Aorta (tissue), 5 donors: Measurements from ENCODE around the gene OPN4. TPM values are rescaled to one million over a fixed set of nuclear protein-coding genes. Genes with fewer than 3 reads are reported as not detected.
"Not testable (repeated sequence)": the region's sequence is repeated elsewhere in the genome, so short reads cannot be mapped to it uniquely, and the experiment has no call there.

ENCODE experiments used
- ATAC-seq: fragments of 200-7000 bp; cut with Tn5 transposase; one replicate; pipeline ENCODE4 v1.9.1; 2022; ENCODE audit warnings: moderate library complexity; ENCODE audit not compliant: low FRiP score
- DNase-seq, 2 donors: peaks; one replicate each; pipeline ENCODE4 v3.0.0-alpha.2; 2020
- H3K27ac ChIP-seq, 2 donors: one replicate each; pipeline ENCODE4 v1.5.1; 2013; ENCODE audit warnings: low read length in 2 of 2, mild to moderate bottlenecking in 2 of 2, moderate library complexity in 2 of 2, control low read depth in 1 of 2, inconsistent platforms in 1 of 2, low read depth in 1 of 2
- H3K27me3 ChIP-seq, 2 donors: one replicate each; pipeline ENCODE4 v1.6.1; 2013; ENCODE audit warnings: control low read depth in 1 of 2, low read length in 1 of 2, mild to moderate bottlenecking in 1 of 2, moderate library complexity in 1 of 2; ENCODE audit not compliant: insufficient read depth in 2 of 2, control insufficient read depth in 1 of 2
- H3K36me3 ChIP-seq, 2 donors: one replicate each; pipeline ENCODE4 v1.6.1; 2013; ENCODE audit warnings: control low read depth in 1 of 2, low read length in 1 of 2, mild to moderate bottlenecking in 1 of 2; ENCODE audit not compliant: insufficient read depth in 2 of 2, control insufficient read depth in 1 of 2
- H3K4me1 ChIP-seq, 2 donors: one replicate each; pipeline ENCODE4 v1.6.1; 2013; ENCODE audit warnings: low read length in 2 of 2, control low read depth in 1 of 2, mild to moderate bottlenecking in 1 of 2, moderate library complexity in 1 of 2; ENCODE audit not compliant: insufficient read depth in 2 of 2, control insufficient read depth in 1 of 2
- H3K4me3 ChIP-seq, 2 donors: one replicate each; pipeline ENCODE4 v1.5.1; 2013; ENCODE audit warnings: low read length in 2 of 2, control low read depth in 1 of 2, mild to moderate bottlenecking in 1 of 2
- H3K9me3 ChIP-seq: one replicate; pipeline ENCODE4 v1.6.1; 2013; ENCODE audit warnings: mild to moderate bottlenecking, low read length; ENCODE audit not compliant: control insufficient read depth
- WGBS, 2 donors: extraction: QIAGEN DNeasy Blood & Tissue Kit; methylation state at CpG; one replicate each; pipeline ENCODE4 v1.1.7; 2013; 5-methylcytosine and 5-hydroxymethylcytosine counted together
- intact Hi-C, 2 donors: fragments of 100-400 bp; cut with DNase I; formaldehyde crosslinking; loops; one replicate each; pipeline versions ENCODE4 v1.14.2 to v1.15.0; 2022
- long read RNA-seq, 2 donors: library from polyadenylated mRNA; unstranded; transcript quantifications; one replicate each; pipeline ENCODE4 v2.0.0, GENCODE V29; 2020 to 2021
- polyA plus RNA-seq, 2 donors: library from polyadenylated mRNA; stranded (reverse); fragments of 200-250 nt; gene quantifications; one replicate each; pipeline ENCODE4 v1.2.3, GENCODE V29; 2013
- total RNA-seq, 2 donors: library from RNA; stranded (reverse); fragmentation: NEBNext Ultra II Directional; extraction: Animal tissue kit (Norgen Biotek cat#: 25700); gene quantifications; one replicate each; pipeline ENCODE4 v1.2.1, GENCODE V29; 2021
- donor health status: healthy with polysubstance abuse.
- donor health status: Bipolar disorder and iron deficiency.
- donor health status: DM: no; HTN: no; CAD: no.
- donor health status: DM: no; HTN: no; CAD: no.
- donor health status: DM: yes; HTN: yes; CAD: no.

Gene OPN4, protein sequence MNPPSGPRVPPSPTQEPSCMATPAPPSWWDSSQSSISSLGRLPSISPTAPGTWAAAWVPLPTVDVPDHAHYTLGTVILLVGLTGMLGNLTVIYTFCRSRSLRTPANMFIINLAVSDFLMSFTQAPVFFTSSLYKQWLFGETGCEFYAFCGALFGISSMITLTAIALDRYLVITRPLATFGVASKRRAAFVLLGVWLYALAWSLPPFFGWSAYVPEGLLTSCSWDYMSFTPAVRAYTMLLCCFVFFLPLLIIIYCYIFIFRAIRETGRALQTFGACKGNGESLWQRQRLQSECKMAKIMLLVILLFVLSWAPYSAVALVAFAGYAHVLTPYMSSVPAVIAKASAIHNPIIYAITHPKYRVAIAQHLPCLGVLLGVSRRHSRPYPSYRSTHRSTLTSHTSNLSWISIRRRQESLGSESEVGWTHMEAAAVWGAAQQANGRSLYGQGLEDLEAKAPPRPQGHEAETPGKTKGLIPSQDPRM
- under 1 TPM in 1 of 2 donors, not detected in 1; 0.36 TPM for total RNA-seq
- polyA plus RNA-seq, result not detected
- long read RNA-seq, donor 1, result 0 reads
- long read RNA-seq, donor 2, partial matches to known transcripts, result 1 of 2 reads
- long read RNA-seq, donor 2, other reads (novel, unspliced or antisense), result 1 of 2 reads

- peak; percentile 43 to 52 for DNase-seq
Observed at GRCh38 chr10:86654411-86655172, at the start of gene OPN4. OPN4 (plus strand) TSS chr10:86654547; CDS start chr10:86654784, 237 bp downstream.

DNA sequence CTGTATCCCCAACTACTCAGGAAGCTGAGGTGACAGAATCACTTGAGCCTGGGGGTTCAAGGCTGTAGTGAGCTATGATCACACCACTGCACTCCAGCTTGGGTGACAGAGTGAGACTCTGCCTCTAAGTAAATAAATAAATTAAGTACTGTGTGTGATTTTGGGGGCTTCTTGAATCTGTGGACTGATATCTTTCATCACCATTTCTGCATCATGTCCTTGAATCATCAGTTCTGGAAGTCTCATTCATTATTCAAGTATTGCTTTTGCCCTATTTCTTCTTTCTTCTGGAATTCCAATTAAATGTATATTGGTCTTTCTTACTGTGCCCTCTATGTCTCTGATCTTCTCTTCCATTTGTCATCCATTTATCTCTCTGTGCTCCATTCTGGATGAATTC, 46.7 kb upstream of the OPN4 start:
- no peaks in the 10 kb centered on the region for H3K36me3 ChIP-seq
- peaks cover 1% of the 10 kb centered on the region for H3K9me3 ChIP-seq
- no peak overlapping the region for H3K27ac ChIP-seq
- ATAC-seq (no peak), DNase-seq (no peak)
- no peaks in the 10 kb centered on the region for H3K27me3 ChIP-seq
- no peak overlapping the region for H3K4me3 ChIP-seq
- no peaks in the 10 kb centered on the region for H3K4me1 ChIP-seq
- intact Hi-C loops, result no loop called here

More at GRCh38 chr10:86654411-86655172, at the start of gene OPN4:
- Histone ChIP-seq H3K36me3 (no peaks in the 10 kb centered on the region), H3K4me3 (no peak within 1 kb of the TSS), H3K27ac (no peak within 1 kb of the TSS), H3K27me3 (no peaks in the 10 kb centered on the region), H3K4me1 (no peaks in the 10 kb centered on the region), H3K9me3 (no peaks in the 10 kb centered on the region)
- intact Hi-C loops, result no loop called here
- no peak for ATAC-seq
- WGBS, 2 donors, result 92 to 95% methylated on average over 17 of the region's 17 CpGs

DNA sequence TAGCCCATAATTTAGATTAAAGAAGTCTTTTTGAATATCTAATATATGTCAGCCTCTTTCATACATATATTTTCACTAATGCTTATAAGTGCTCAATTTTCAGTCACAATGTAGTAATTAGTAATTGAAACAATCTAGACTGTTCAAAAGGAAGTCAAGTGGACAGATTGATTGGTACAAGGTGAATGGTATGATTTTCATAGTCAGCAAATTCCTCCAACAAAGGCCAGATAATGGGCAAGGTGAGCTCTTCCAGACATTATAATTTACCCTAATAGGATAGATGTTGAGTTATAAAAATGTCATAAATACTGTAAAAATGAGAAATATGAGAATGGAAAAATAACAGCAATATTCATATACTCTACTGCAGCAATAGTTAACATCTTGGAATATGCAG, 44.4 kb upstream of the OPN4 start:
- Histone ChIP-seq H3K27me3 (no peaks in the 10 kb centered on the region), H3K36me3 (no peaks in the 10 kb centered on the region), H3K4me1 (no peaks in the 10 kb centered on the region), H3K4me3 (no peak overlapping the region), H3K27ac (no peak overlapping the region), H3K9me3 (peaks cover 1% of the 10 kb centered on the region)
- intact Hi-C loops, result no loop called here
- ATAC-seq, result no peak
- DNase-seq, result no peak

- Histone ChIP-seq H3K27me3 (no peaks in the 10 kb centered on the region), H3K27ac (no peak overlapping the region), H3K4me1 (no peaks in the 10 kb centered on the region), H3K36me3 (no peaks in the 10 kb centered on the region), H3K4me3 (no peak overlapping the region), H3K9me3 (peaks cover 1% of the 10 kb centered on the region)
- intact Hi-C loops, result no loop called here
- no peak for DNase-seq
- no peak for ATAC-seq
- 94 to 98% methylated on average over 1 of the region's 1 CpG for WGBS, 2 donors
Observed at GRCh38 chr10:86611386-86611785, 43.0 kb upstream of the OPN4 start.

GRCh38 chr10:86613096-86613495, 41.3 kb upstream of the OPN4 start:
- Histone ChIP-seq H3K4me3 (no peak overlapping the region), H3K36me3 (no peaks in the 10 kb centered on the region), H3K4me1 (no peaks in the 10 kb centered on the region), H3K9me3 (peaks cover 1% of the 10 kb centered on the region), H3K27me3 (no peaks in the 10 kb centered on the region), H3K27ac (no peak overlapping the region)
- DNase-seq (no peak), ATAC-seq (no peak)
- intact Hi-C loops, result no loop called here
- 91 to 93% methylated on average over 5 of the region's 5 CpGs for WGBS, 2 donors

- Histone ChIP-seq H3K36me3 (no peaks in the 10 kb centered on the region), H3K9me3 (peaks cover 1% of the 10 kb centered on the region), H3K27ac (no peak overlapping the region), H3K4me1 (no peaks in the 10 kb centered on the region), H3K27me3 (no peaks in the 10 kb centered on the region), H3K4me3 (no peak overlapping the region)
- no peak for DNase-seq
- intact Hi-C loops, result no loop called here
- 72 to 75% methylated on average over 6 of the region's 6 CpGs for WGBS, 2 donors
- ATAC-seq, result no peak
Observed at GRCh38 chr10:86613905-86614304, 40.4 kb upstream of the OPN4 start.

GRCh38 chr10:86614853-86615252, 39.5 kb upstream of the OPN4 start:
- Histone ChIP-seq H3K4me1 (no peaks in the 10 kb centered on the region), H3K27ac (no peak overlapping the region), H3K27me3 (no peaks in the 10 kb centered on the region), H3K9me3 (peaks cover 1% of the 10 kb centered on the region), H3K4me3 (no peak overlapping the region), H3K36me3 (no peaks in the 10 kb centered on the region)
- WGBS, 2 donors, result 92 to 93% methylated on average over 4 of the region's 4 CpGs
- intact Hi-C loops, result no loop called here
- DNase-seq, result no peak
- ATAC-seq, result no peak

- intact Hi-C loops, H3K27me3 ChIP-seq, ATAC-seq, H3K4me1 ChIP-seq, H3K4me3 ChIP-seq, H3K36me3 ChIP-seq, DNase-seq, H3K27ac ChIP-seq, H3K9me3 ChIP-seq: not testable (repeated sequence)
- WGBS, 2 donors, result 37 to 48% methylated on average over 2 of the region's 2 CpGs
Observed at GRCh38 chr10:86617278-86617677, 37.1 kb upstream of the OPN4 start.
